Mucosa of descending colon (tissue), 3 donors: ENCODE results near the gene PSAT1. TPM values are rescaled to one million over a fixed set of nuclear protein-coding genes. Genes with fewer than 3 reads are reported as not detected.

Experiments
- ATAC-seq: fragments of 200-7000 bp; cut with Tn5 transposase; one replicate; pipeline ENCODE4 v1.9.1; 2020; ENCODE audit warnings: mild to moderate bottlenecking, moderate library complexity
- DNase-seq, 3 donors: peaks; one replicate each; pipeline ENCODE4 v3.0.0-alpha.2; 2020
- H3K36me3 ChIP-seq: fragments of 200-600 bp; one replicate; pipeline ENCODE4 v1.8.0; 2021; ENCODE audit warnings: low read depth, mild to moderate bottlenecking
- H3K4me1 ChIP-seq: fragments of 200-600 bp; one replicate; pipeline ENCODE4 v1.8.0; 2021; ENCODE audit warnings: low read depth, mild to moderate bottlenecking
- H3K4me3 ChIP-seq: fragments of 200-600 bp; one replicate; pipeline ENCODE4 v1.8.0; 2021; ENCODE audit warnings: mild to moderate bottlenecking
- H3K9me3 ChIP-seq: fragments of 200-600 bp; one replicate; pipeline ENCODE4 v1.8.0; 2021; ENCODE audit warnings: mild to moderate bottlenecking
- intact Hi-C, 2 donors: fragments of 100-400 bp; cut with DNase I in 1 of 2; cut with micrococcal nuclease in 1 of 2; formaldehyde crosslinking; loops; one replicate each; pipeline versions ENCODE4 v1.11.0 to v1.11.1; 2022; cut with DNase I, micrococcal nuclease
- long read RNA-seq, 2 donors: library from polyadenylated mRNA; unstranded; transcript quantifications; one replicate each; pipeline ENCODE4 v2.0.0, GENCODE V29; 2019 to 2021
- total RNA-seq, 3 donors: library from RNA; stranded (reverse); fragmentation: NEBNext Ultra II Directional in 2 of 3; extraction: Animal tissue kit (Norgen Biotek cat#: 25700) in 2 of 3; gene quantifications; one replicate each; pipeline versions ENCODE4 v1.2.1 to v1.2.4, GENCODE V29; 2021 to 2023
- TF ChIP-seq, protein P1 (sequence below): fragments of 200-600 bp; IDR thresholded peaks from one replicate; pipeline ENCODE4 v1.8.0; 2022; ENCODE audit warnings: antibody characterized with exemption, mild to moderate bottlenecking
- donor health status: DM: no; HTN: no; CAD: no; lungs with moderate emphysema.
- donor health status: DM: no; HTN: no; CAD: no.
- donor health status: DM: no; HTN: yes; CAD: no.

The PSAT1 gene
- 1 to 10 TPM; 1.2 to 7.2 (median 3.4) TPM for total RNA-seq
- long read RNA-seq, donor 1, partial matches to known transcripts: 0 of 4 reads
- long read RNA-seq, donor 1, other reads (novel, unspliced or antisense): 0 of 4 reads
- long read RNA-seq, donor 2, transcript PSAT1-202 (9 exons, 2,188 nt): major isoform, 5 of 6 reads
- long read RNA-seq, donor 2, partial matches to known transcripts: 0 of 6 reads
- long read RNA-seq, donor 2, other reads (novel, unspliced or antisense): 0 of 6 reads

DNA sequence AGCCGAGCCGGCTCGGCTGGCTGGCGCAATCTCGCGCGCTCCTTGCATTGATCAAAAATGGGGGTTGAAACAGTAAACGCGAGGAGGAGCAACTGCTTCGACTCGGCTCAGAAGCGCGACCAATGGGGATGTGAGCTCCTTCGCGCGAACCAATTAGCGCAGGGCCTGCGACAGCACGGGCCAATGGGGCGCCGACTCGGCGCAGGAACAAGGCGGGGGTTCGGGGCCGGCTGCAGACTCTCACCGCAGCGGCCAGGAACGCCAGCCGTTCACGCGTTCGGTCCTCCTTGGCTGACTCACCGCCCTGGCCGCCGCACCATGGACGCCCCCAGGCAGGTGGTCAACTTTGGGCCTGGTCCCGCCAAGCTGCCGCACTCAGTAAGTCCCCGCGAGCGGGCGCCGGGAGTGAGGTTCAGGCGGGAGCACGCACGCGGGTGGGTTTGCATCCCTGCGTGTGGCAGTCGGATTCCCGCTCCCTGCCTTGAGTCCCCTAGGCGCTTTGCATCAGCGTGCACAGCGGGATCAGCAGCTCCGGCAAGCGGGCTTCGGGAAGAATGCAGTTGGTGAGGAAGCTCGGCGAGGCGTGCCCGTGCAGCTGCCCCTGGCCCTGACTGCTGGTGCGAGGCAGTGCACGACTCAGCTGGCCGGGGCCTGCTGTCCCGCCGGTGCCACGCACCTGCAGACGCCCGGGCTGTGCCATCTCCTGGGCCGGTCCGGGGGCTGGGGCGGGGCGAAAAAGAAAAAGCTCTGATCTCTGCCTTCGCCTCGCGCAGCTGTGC, at the start of gene PSAT1:
Gene PSAT1 (plus strand): TSS at position 233 of the 779 bp plus-strand sequence. CDS start 86 bp downstream, at position 319.
- no peaks in the 10 kb centered on the region for H3K9me3 ChIP-seq
- TF ChIP-seq, protein P1, sequence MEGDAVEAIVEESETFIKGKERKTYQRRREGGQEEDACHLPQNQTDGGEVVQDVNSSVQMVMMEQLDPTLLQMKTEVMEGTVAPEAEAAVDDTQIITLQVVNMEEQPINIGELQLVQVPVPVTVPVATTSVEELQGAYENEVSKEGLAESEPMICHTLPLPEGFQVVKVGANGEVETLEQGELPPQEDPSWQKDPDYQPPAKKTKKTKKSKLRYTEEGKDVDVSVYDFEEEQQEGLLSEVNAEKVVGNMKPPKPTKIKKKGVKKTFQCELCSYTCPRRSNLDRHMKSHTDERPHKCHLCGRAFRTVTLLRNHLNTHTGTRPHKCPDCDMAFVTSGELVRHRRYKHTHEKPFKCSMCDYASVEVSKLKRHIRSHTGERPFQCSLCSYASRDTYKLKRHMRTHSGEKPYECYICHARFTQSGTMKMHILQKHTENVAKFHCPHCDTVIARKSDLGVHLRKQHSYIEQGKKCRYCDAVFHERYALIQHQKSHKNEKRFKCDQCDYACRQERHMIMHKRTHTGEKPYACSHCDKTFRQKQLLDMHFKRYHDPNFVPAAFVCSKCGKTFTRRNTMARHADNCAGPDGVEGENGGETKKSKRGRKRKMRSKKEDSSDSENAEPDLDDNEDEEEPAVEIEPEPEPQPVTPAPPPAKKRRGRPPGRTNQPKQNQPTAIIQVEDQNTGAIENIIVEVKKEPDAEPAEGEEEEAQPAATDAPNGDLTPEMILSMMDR: no peak
- H3K4me1 ChIP-seq: peaks cover 9% of the 10 kb centered on the region
- intact Hi-C loops: no loop called here
- H3K4me3 ChIP-seq: no peak within 1 kb of the TSS
- no peaks in the 10 kb centered on the region for H3K36me3 ChIP-seq
- peak; percentile 98 for ATAC-seq
- peak; percentile 79 to 91 (median 85) for DNase-seq

DNA sequence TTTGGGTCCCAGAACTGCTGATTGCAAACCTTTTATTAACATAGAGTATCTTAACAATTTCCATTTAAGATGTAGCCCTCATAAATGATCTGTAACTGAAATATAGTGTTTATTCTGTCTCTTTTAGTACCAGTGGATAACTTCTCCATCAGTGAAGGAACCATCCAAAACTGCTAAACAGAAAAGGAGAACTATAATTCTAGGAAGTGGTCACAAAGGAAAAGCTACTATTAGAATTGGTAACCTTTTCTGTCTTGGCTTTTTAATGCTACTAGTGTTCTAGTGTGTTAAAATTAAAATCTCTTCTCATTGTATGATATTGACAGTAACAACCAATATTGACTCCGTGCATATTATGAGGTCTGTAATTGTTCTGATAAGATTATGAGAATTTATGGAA, 48.3 kb upstream of the PSAT1 start:
- Histone ChIP-seq H3K4me3 (no peak overlapping the region), H3K36me3 (no peaks in the 10 kb centered on the region), H3K4me1 (no peaks in the 10 kb centered on the region), H3K9me3 (no peaks in the 10 kb centered on the region)
- DNase-seq (no peak), ATAC-seq (no peak)
- TF ChIP-seq, protein P1: no peak
- intact Hi-C loops: no loop called here

DNA sequence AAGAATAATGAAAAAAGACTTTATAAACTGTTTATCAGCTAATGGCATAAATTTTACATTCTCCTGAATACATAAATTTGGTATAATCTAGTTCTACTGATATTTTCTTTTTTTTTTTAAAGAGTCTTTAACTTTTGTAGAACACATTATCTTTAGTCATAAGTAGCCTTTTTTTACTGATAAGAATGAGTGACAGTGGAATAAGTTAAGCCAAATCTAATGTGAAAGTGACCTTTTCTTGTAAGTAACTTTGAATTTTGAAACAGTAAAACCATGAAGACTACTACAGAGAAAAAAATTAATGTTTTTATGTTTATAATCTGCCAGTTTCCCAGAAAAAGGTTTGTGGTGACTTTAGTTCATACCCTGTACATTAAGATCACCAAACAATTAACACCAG, 47.4 kb upstream of the PSAT1 start:
- Histone ChIP-seq H3K9me3 (no peaks in the 10 kb centered on the region), H3K4me3 (no peak overlapping the region), H3K4me1 (no peaks in the 10 kb centered on the region), H3K36me3 (no peaks in the 10 kb centered on the region)
- ATAC-seq (no peak), DNase-seq (no peak)
- intact Hi-C loops: no loop called here
- TF ChIP-seq, protein P1: no peak

DNA sequence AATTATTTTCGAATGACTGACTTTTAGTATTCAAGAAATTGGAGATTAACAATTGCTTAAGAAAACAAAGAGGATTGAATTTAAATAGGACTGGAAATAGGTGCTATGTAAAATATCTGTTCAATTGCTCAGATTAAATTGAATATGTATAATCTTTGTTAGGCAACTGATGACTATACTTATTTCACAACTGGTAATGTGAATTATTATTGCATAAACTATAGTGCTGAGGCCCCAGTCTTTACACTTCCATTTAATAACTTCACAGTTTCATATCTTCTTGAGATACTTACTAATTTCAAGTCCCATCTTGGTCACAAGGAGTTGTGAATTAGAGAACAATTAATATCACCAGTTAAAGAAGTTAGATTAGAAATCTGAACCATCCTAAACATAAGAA, 44.3 kb upstream of the PSAT1 start:
- ATAC-seq (no peak), DNase-seq (no peak)
- intact Hi-C loops: no loop called here
- no peak overlapping the region for H3K4me3 ChIP-seq
- TF ChIP-seq, protein P1: no peak
- no peaks in the 10 kb centered on the region for H3K9me3 ChIP-seq
- H3K4me1 ChIP-seq: no peaks in the 10 kb centered on the region
- H3K36me3 ChIP-seq: no peaks in the 10 kb centered on the region

DNA sequence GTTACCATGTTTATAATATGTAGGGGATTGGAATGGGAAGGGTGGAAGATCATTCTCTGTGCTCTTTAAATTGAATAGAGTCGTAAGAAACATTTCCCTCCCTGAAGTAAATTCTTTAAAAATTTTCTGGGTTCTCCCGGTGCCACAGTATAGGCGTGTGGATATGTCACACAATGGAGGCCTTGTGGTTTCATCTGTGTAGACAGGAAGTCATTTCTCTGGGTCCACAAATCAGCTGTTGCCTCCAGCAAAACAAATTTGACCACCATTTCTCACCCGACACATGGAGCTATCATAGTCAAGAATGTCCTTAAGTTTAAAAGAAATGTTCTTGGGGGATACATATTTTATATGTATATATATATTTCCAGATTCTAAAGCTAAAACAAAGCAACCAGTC, 43.6 kb upstream of the PSAT1 start:
- no peaks in the 10 kb centered on the region for H3K4me1 ChIP-seq
- no peaks in the 10 kb centered on the region for H3K9me3 ChIP-seq
- ATAC-seq (no peak), DNase-seq (no peak)
- TF ChIP-seq, protein P1: no peak
- no peak overlapping the region for H3K4me3 ChIP-seq
- intact Hi-C loops: no loop called here
- H3K36me3 ChIP-seq: no peaks in the 10 kb centered on the region
